Peyer's patch (tissue), 4 donors: ENCODE measurements around the gene THSD8.

ENCODE experiments used
- POLR2A ChIP-seq, 2 donors: fragments of 450-650 bp; IDR thresholded peaks; one replicate each; pipeline ENCODE4 v1.5.1; 2017; ENCODE audit warnings: antibody characterized with exemption in 2 of 2, mild to moderate bottlenecking in 2 of 2, moderate library complexity in 2 of 2
- TF ChIP-seq, protein P1 (sequence below), 6 experiments: fragments of 450-650 bp in 4 of 6; fragments of 200-600 bp in 2 of 6; sonication (generic) in 1 of 6; IDR thresholded peaks; one replicate each; pipeline ENCODE4 v1.5.1; 2017 to 2019; ENCODE audit warnings: antibody characterized with exemption in 6 of 6, mild to moderate bottlenecking in 3 of 6, moderate library complexity in 1 of 6

DNA sequence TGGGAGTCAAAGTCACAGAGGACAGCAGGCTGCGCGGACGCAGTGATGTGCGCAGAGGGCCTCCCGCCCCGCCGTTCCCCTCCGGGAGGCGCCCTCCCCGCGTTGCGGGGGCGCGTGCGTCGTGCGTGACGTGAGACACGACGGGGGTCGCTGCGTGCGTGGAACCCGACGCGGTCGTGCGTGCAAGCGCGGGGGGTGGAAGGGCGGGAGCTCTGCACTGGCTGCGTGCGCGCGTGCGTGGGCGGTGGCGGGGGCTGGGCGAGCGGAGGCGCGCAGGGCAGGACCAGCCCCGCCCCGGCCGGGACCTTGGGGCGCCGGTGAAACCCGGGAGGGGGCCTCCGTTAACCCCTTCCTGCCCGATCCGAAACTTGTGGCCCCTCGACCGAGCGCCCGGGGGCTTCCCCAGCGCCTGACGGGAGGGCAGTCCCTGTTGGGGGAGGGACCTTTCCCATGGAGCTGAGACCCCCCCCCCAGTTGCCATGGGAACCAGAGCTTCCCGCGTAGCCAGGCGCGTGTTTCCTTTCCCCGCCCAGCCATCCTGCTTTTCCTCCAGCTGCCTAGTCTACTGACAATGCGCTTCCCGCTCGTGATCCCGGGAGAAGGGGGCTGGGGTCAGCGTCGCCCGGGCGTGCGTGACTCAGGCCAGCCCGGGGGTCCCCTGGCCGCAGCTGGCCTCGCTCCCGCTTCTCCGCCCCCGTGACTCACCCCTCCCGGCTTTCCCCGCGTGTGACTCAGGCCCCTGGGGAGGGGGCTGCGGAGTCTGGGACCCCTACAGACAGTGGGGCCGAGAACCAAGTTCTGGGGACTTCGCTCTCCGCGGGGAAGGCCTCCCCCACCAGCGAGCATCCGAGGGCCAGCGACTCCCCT is 19.2 kb upstream of the THSD8 start:
- TF ChIP-seq, protein P1, sequence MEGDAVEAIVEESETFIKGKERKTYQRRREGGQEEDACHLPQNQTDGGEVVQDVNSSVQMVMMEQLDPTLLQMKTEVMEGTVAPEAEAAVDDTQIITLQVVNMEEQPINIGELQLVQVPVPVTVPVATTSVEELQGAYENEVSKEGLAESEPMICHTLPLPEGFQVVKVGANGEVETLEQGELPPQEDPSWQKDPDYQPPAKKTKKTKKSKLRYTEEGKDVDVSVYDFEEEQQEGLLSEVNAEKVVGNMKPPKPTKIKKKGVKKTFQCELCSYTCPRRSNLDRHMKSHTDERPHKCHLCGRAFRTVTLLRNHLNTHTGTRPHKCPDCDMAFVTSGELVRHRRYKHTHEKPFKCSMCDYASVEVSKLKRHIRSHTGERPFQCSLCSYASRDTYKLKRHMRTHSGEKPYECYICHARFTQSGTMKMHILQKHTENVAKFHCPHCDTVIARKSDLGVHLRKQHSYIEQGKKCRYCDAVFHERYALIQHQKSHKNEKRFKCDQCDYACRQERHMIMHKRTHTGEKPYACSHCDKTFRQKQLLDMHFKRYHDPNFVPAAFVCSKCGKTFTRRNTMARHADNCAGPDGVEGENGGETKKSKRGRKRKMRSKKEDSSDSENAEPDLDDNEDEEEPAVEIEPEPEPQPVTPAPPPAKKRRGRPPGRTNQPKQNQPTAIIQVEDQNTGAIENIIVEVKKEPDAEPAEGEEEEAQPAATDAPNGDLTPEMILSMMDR (IDR thresholded peaks at IDR 0.05) = peak in 2 of 6 experiments; percentile 4 to 21
- peak; percentile 47 to 79 for TF ChIP-seq POLR2A (IDR thresholded peaks at IDR 0.05)
